HT1080 (cell line): ENCODE data around the gene IL1A. TPM values are rescaled to one million over a fixed set of nuclear protein-coding genes. Genes with fewer than 3 reads are reported as not detected.

Experiments
- DNase-seq: peaks from one replicate; pipeline ENCODE4 v3.0.0-alpha.2; 2015; ENCODE audit warnings: low read depth
- total RNA-seq: library from RNA; depleted of rRNA; stranded (reverse); fragments of >200 nt; shearing (Covaris generic); gene quantifications from 2 replicates; pipeline ENCODE4 v1.2.3, GENCODE V29; 2014

IL1A gene
- total RNA-seq, 1 experiment from 2014 or later, result 0.85 TPM

GRCh38 chr2:112818094-112818902 lies 34.0 kb upstream of the IL1A start:
- DNase-seq, result no peak

- no peak for DNase-seq
Measured at GRCh38 chr2:112817082-112817689, 32.9 kb upstream of the IL1A start.

- no peak for DNase-seq
Measured at GRCh38 chr2:112814278-112814677, 30.0 kb upstream of the IL1A start.

GRCh38 chr2:112813280-112813966 lies 29.1 kb upstream of the IL1A start:
- DNase-seq, result no peak

- DNase-seq, result peak; percentile 77
Measured at GRCh38 chr2:112812318-112813267, 28.3 kb upstream of the IL1A start.

GRCh38 chr2:112811841-112812306 lies 27.6 kb upstream of the IL1A start:
- DNase-seq, result peak; percentile 95

GRCh38 chr2:112811276-112811831 lies 27.1 kb upstream of the IL1A start:
- no peak for DNase-seq

- DNase-seq, result no peak
Measured at GRCh38 chr2:112809112-112809511, 24.8 kb upstream of the IL1A start.

GRCh38 chr2:112807233-112807807 lies 23.0 kb upstream of the IL1A start:
- no peak for DNase-seq

- no peak for DNase-seq
Measured at GRCh38 chr2:112805542-112805941, 21.2 kb upstream of the IL1A start.

GRCh38 chr2:112803691-112804521 lies 19.6 kb upstream of the IL1A start:
- DNase-seq, result peak; percentile 80

GRCh38 chr2:112800881-112801583 lies 16.7 kb upstream of the IL1A start:
- DNase-seq, result no peak

- peak; percentile 38 for DNase-seq
Measured at GRCh38 chr2:112798979-112799975, 15.0 kb upstream of the IL1A start.

- DNase-seq, result no peak
Measured at GRCh38 chr2:112796486-112796885, 12.2 kb upstream of the IL1A start.

- no peak for DNase-seq
Measured at GRCh38 chr2:112795774-112796173, 11.5 kb upstream of the IL1A start.

- DNase-seq, result no peak
Measured at GRCh38 chr2:112794841-112795240, 10.5 kb upstream of the IL1A start.

- DNase-seq, result peak; percentile 86
Measured at GRCh38 chr2:112794131-112794733, 9.9 kb upstream of the IL1A start.
